ENCODE results near the gene RECK.

The RECK gene

DNA sequence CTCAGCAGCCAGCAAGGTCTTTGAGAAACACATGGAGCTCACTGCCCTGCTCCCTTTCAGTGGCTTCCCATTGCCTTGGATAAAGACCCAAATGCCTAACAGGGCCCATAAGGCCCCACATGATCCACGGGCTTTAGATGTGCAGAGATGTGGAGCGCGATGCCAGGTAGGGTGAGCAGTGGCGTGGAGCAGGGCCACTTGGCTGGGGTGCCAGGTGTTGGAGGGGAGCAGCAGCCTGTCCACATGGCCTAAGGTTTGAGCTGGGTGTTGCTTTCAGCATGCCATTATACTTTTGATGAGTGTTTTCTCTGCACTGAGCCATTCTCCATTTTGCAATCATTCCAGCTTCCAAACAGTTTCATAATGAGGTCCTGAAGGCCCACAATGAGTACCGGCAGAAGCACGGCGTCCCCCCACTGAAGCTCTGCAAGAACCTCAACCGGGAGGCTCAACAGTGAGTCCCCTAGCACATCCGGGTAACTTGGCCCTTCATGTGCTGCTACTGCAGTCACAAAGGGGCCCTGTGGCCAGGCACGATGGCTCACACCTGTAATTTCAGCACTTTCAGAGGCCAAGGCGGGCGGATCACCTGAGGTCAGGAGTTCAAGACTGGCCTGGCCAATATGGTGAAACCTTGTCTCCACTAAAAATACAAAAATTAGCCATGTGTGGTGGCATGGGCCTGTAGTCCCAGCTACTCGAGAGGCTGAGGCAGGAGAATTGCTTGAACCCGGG is 110.9 kb downstream of the RECK start:
- TF ChIP-seq, protein P1, sequence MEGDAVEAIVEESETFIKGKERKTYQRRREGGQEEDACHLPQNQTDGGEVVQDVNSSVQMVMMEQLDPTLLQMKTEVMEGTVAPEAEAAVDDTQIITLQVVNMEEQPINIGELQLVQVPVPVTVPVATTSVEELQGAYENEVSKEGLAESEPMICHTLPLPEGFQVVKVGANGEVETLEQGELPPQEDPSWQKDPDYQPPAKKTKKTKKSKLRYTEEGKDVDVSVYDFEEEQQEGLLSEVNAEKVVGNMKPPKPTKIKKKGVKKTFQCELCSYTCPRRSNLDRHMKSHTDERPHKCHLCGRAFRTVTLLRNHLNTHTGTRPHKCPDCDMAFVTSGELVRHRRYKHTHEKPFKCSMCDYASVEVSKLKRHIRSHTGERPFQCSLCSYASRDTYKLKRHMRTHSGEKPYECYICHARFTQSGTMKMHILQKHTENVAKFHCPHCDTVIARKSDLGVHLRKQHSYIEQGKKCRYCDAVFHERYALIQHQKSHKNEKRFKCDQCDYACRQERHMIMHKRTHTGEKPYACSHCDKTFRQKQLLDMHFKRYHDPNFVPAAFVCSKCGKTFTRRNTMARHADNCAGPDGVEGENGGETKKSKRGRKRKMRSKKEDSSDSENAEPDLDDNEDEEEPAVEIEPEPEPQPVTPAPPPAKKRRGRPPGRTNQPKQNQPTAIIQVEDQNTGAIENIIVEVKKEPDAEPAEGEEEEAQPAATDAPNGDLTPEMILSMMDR (IDR thresholded peaks at IDR 0.05), result no peak
- TF ChIP-seq ZFX (IDR thresholded peaks at IDR 0.05; ENCODE audit: borderline replicate concordance), result no peak
- H3K27ac ChIP-seq, result no peak overlapping the region

DNA sequence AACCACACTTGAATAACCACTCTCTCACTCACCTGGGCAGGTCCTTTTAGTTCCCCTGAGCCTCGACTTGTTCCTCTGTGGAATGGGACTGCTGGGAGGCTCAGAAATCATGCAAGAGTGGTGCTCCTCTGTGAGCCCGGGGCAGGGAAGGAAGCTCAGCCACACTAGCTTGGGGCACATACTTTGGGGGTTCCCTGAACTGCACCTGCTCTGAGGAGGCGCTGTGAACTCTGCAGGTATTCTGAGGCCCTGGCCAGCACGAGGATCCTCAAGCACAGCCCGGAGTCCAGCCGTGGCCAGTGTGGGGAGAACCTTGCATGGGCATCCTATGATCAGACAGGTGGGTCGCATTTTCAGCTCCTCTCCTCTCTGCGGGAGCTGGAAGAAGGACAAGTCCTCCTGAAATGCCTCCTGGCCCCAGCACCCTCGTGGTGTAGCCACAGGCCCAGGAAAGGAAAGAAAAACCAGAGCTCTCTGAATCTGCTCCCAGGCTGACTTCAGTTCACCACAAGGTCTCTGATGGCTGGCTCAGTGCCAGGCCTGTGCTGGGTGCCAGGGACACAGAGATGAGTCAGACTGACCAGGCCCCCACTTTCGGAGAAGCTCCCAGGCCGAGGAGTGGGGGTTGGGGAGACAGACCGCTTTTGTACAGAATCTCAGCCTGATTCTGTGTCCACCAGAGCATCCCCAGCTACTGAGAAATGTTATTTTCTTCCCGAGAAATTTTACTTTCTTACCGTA is 111.8 kb downstream of the RECK start:
- no peak overlapping the region for H3K27ac ChIP-seq
- no peak for TF ChIP-seq ZFX (IDR thresholded peaks at IDR 0.05; ENCODE audit: borderline replicate concordance)
- TF ChIP-seq, protein P1 (IDR thresholded peaks at IDR 0.05), result no peak

DNA sequence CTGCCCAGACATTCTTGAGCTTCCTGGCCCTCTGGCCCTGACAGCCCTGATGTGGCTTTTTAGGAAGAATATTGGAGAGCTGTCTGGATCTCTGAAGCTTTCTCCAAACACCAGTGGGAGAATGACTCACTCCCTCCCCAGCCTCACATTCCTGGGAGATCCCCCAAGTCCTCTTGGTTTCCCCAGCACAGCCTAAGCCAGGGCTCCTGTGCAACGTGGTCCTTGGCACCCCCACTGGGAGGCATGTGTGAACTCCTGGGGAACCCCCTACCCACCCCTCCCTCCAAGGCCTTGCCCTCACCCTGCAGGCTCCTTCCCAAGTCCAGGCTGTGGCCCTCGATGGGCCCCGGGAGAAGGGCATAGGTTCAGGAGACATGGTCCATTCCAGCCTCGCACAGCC is 112.5 kb downstream of the RECK start:
- TF ChIP-seq ZFX (IDR thresholded peaks at IDR 0.05; ENCODE audit: borderline replicate concordance), result no peak
- TF ChIP-seq, protein P1 (IDR thresholded peaks at IDR 0.05), result no peak
- no peak overlapping the region for H3K27ac ChIP-seq

DNA sequence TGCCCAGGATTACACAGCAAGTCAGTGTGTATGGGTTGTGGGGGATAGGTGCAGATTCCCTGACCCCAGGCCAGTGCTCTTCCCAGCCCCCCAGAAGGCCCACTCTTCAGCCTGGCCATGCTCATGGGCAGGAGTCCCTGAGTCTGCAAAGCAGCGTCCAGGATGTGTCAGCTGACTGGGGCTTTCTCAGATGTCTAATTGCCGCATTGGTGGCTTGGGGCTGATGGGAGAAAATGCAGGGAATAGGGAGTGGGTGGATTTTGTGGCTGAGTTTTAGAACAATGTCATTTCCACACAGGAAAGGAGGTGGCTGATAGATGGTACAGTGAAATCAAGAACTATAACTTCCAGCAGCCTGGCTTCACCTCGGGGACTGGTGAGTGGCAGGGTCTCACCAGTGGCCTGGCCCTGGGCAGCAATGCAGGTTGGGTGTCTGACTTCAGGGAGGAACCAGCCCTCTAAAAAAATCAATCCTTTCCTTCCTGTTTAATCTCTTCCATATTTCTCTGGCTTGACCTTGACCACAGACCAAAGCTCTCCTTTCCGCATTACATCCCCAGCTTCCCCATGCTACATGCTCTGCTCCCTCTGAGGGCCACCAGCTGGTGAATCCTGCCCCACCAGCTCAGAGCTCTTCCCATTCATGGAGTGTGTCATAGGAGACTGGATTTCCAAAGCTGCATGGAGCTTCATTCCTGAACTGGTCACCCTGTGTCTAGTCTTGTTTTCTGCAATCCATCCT is 114.0 kb downstream of the RECK start:
- TF ChIP-seq, protein P1 (IDR thresholded peaks at IDR 0.05), result no peak
- TF ChIP-seq ZFX (IDR thresholded peaks at IDR 0.05; ENCODE audit: borderline replicate concordance), result no peak
- H3K27ac ChIP-seq, result no peak overlapping the region

DNA sequence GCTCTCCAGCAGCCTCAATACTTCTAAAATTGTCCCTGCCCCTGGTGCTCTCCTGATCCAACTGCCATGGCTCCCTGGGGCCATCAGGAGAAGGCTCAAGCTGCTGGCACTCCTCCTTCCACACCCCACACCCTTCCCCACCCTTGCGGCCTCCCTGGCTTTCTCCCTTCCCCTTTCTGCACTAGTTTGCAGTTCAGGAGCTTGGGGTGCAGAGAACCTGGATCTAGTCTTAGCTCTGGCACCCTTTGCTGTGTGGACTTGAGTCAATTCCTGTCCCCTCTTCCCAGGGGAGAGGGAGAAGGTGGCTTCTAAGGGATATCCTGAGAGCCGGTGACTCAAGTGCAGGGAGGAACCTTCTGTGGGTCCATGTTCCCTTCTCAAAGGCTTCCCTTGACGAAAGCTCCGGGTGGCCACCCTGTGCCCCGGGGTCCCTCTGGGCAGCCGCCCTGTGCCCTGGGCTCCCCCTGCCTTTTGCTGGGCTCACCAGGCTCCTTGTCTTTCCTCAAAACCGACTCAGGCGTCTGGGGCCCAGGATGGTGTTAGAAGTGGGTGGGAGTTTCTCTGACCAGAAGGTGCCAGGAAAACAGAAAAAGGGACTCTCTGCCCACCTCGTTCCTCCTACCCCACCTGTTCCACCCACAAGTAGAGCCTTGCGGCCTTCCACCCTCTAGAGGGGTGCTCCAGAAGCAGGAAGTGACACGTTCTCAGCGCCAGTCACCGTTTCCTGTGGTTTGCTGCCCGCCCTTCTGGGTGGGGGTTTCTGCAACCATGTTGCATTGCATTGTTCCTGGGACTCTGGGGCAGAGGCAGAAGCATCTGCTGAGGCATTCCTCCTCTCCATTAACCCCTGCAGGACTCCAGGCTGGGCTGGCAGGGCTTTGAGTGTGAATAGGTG is 114.8 kb downstream of the RECK start:
- H3K27ac ChIP-seq, result no peak overlapping the region
- TF ChIP-seq ZFX (IDR thresholded peaks at IDR 0.05; ENCODE audit: borderline replicate concordance), result no peak
- TF ChIP-seq, protein P1 (IDR thresholded peaks at IDR 0.05), result no peak

DNA sequence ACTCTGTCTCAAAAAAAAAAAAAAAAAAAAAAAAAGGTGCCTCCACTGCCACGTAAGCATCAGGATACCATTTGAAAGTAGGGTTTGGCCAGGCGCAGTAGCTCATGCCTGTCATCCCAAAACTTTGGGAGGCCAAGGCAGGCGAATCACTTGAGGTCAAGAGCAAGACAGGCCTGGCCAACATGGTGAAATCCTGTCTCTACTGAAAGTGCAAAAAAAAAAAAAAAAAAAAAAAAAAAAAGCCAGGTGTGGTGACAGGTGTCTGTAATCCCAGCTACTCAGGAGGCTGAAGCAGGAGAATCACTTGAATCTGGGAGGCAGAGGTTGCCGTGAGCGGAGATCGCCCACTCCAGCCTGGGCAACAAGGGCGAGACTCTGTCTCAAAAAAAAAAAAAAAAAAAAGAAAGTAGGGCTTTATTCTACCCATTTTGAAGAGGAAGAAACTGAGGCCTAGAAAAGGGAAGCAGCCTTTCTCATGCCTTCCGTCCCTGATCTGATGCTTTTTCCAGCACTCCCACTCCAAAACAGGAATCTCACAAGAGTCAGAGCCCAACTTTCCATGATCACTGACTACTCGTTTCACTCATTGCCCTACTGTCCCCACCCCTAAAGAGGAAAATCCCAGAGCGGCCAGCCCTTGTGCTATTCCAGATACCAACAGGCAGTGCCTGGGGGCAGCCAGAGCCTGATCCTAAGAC is 116.2 kb downstream of the RECK start:
- TF ChIP-seq, protein P1 (IDR thresholded peaks at IDR 0.05), result no peak
- TF ChIP-seq ZFX (IDR thresholded peaks at IDR 0.05; ENCODE audit: borderline replicate concordance), result no peak
- H3K27ac ChIP-seq, result no peak overlapping the region
